GM18508 (cell line): ENCODE results near the gene HEG1.

Source experiments
- ATAC-seq: cut with Tn5 transposase; IDR thresholded peaks from one replicate; pipeline ENCODE4 v1.9.1; 2021; ENCODE audit warnings: moderate number of reproducible peaks; ENCODE audit not compliant: insufficient read depth, unreplicated experiment

Gene HEG1

GRCh38 chr3:125069968-125070745, 14.4 kb upstream of the HEG1 start:
- no peak for ATAC-seq

- ATAC-seq: no peak
Measured at GRCh38 chr3:125069452-125069851, 13.7 kb upstream of the HEG1 start.

DNA sequence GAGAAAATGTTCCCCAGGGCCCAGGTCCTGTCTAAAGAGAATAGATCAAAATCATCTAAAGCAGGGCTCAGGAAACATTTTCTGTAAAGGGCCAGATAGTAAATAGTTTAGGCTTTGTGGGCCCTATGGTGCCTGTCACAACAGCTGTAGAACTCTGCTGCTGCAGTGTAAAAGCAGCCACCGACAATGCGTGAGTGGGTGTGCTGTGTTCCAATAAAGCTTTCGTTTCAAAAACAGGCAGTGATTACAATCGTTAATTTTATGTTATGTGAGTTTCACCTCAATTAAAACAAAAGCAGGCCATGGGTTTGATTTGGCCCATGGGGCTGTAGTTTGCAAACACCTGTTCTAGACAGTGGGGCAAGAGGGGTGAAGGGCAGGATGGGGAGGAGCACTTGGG, 12.5 kb upstream of the HEG1 start:
- ATAC-seq: no peak

- ATAC-seq: no peak
Measured at GRCh38 chr3:125067225-125067624, 11.4 kb upstream of the HEG1 start.

DNA sequence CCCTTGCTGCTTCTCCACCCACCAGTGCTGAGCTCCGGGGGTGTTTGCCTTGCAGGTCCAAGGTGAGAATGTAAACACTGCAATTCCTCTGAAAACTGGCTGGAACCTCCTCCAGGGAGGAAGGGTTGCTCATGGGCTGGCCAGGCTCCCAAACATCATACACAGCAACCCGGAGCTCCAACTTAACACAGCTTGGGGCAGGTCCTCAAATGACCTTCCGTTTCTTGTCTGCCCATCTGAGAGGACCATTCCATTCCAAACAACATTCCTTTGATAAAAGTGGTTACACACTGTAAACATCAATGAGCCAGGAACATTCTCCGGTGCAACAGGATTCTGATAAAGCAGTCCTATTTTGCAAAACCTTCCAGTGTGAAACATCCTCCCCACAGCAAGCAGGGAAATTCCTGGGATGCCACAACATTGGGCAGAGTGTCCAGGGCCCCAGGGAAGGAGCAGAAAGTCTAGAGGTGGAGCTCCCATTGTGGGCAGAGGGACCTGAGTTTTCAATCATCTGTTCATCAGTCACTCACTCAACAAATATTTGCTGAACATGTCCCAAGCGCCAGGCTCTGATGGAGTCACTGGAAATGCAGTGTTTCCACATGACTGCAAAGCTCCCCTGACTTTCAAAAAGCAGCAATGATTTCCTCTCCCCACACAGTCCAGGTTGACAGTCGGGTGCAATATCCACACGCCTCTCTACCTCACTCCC, 7.3 kb upstream of the HEG1 start:
- ATAC-seq: no peak

- ATAC-seq: no peak
Measured at GRCh38 chr3:125061646-125062045, 5.8 kb upstream of the HEG1 start.

- no peak for ATAC-seq
Measured at GRCh38 chr3:125061170-125061569, 5.4 kb upstream of the HEG1 start.

GRCh38 chr3:125059488-125060245, 3.9 kb upstream of the HEG1 start:
- no peak for ATAC-seq

DNA sequence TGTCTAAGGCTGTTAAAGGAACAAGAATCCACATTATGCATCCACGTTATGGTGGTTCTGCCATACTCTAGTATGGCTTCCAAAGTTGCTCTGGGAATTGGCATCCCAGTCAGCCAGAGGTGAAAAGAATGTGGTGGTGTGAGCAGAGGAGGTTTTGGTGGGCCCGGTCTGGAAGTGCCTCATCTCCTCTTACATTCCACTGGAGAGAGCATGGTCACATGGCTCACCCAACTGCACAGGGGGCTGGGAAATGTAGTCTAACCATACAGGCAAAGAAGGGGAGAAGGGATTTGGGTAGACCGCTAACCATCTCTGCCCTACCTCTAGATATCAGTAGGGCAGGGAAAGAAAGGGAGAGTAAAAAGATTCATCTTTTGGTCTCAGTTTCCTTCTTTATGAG, 3.2 kb upstream of the HEG1 start:
- ATAC-seq: no peak

GRCh38 chr3:125058529-125058928, 2.7 kb upstream of the HEG1 start:
- no peak for ATAC-seq

DNA sequence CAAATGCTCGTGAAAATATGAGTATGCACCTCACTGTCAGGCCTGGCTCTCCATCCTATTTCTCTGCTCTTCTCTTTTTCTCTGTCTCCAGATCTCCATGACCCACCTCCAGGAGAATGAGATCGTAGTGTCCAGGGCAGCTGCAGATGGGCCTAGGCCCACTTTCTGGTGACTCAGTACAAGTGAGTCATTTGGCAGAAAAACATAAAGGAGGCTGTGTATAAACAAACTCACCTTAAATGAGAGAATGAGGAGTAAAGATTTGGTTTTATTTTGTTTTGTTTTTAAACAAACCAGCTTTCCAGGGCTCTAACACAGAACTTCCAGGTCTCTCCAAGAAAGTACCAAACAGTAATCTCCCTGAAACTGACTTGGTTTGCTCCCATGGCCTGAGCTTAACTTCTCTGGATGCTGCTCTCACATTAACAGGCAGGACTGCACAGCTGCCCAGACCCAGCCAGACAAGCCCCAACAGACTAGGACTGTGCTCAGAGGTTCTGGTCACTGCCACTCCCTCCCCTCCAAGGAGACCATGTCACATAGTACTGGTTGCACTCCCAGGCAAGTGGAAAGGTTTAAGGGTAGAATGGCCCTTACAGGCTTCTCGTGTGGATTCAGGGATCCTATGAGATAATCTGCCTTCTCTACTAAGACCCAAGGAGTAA, 1.5 kb upstream of the HEG1 start:
- no peak for ATAC-seq

DNA sequence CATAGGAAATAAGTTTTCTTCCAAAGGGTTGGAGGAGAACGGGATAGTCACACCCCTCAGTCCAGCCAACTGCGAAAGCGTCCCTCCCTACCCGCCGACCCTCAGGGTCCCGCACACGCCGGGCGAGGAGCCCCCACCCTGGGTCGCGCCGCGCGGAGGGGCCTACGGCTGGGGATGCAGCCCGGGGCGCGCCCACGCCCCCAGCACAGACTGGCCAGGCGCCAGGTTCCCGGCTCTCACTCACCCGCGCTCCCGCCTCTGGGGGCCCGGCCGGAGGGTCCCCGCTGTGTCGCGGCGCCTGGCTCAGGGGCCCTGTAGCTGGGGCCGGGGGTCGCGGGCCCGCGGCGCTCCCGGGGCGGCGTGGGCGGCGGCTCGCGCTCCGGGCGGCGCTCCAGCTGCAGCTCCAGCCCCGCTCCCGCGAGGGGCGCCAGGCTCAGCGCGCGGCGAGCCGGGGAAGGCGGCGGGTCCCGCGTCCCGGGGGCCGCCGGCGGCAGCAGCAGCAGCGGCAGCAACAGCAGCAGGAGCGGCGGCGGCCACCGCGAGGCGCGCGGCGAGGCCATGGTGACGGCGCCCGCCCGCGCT, 375 bp downstream of the HEG1 start:
- no peak for ATAC-seq

- no peak for ATAC-seq
Measured at GRCh38 chr3:125054449-125055329, 1.1 kb downstream of the HEG1 start.

DNA sequence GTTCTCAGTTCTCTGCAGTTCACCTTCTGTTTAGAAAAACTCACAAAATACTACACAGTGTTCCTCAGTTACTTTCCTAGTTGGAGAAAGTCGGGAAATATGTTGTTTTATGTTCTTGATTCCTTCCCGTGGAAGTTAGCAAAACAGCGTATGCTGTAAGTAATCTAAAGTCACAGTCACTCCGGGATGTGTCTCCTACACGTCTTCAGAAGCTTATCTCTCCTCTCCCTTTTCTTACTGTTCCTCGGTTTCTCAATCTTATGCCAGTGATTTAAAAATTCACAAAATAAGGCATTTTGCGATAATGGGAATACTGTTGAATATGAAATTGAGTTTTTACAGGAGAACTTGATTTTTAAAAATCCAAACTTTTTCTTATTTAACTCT, 1.7 kb downstream of the HEG1 start:
- no peak for ATAC-seq

- ATAC-seq: no peak
Measured at GRCh38 chr3:125053304-125053699, 2.5 kb downstream of the HEG1 start.

- no peak for ATAC-seq
Measured at GRCh38 chr3:125052624-125053303, 3.0 kb downstream of the HEG1 start.

- ATAC-seq: no peak
Measured at GRCh38 chr3:125051715-125052581, 3.8 kb downstream of the HEG1 start.

- ATAC-seq: no peak
Measured at GRCh38 chr3:125051205-125051604, 4.6 kb downstream of the HEG1 start.
